GM10248 (cell line): ENCODE measurements around the gene CNTN6.

Source experiments
- CTCF ChIA-PET: fragments of 300-600 bp; sonication (Branson Sonifier 250); formaldehyde crosslinking; extraction: SDS; loops from one replicate; lab custom pipeline; 2021; ENCODE audit warnings: antibody characterized with exemption; lab: Yijun Ruan, JAX
- POLR2A ChIA-PET: fragments of 350-650 bp; sonication (Branson Sonifier 250); formaldehyde crosslinking; extraction: SDS; loops from one replicate; lab custom pipeline; 2020; ENCODE audit warnings: antibody characterized with exemption; lab: Yijun Ruan, JAX
- DNase-seq: peaks from one replicate; pipeline ENCODE4 v3.0.0; 2012; ENCODE audit errors: extremely low spot score
- CTCF ChIP-seq: IDR thresholded peaks from 2 replicates; pipeline ENCODE4 v1.5.1; 2012; ENCODE audit warnings: mild to moderate bottlenecking, low read depth; ENCODE audit errors: extremely low read depth, missing control alignments, control extremely low read depth

The CNTN6 gene

DNA sequence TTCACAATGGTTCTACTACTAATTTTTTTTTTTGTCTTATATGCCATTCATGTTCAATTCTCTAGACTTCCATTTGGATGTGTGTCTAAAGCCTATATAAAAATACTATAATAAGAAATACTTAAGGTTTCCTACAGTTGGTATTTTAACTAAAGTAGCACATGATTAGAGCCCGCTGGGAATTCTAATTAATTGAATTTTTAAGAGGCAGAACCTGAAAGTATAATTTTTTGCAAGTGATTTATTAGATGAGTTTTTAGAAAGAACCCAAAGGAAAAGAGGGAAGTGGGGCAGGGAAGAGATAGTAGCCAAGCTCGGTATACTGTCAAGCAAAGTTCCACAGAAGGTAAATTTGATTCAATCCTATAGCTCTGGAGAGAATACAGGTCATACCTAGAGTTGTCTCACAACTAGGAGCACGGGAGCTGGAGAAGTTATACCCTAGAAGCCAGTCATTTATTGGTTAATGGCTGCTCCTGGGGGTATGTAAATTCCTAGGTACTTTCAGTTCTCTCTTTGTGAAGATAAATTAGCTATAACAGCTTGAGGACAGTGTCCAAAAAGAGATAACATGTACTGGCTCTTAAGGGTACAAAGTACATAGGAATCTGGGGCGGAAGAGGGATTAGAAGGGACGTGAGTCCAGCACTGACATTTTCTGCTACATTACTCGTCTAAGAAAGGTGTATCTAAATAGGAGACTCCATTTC is 225.6 kb downstream of the CNTN6 start:
- DNase-seq = no peak
- ChIA-PET POLR2A (no interaction called here), CTCF (interaction anchor here (0.9 to 1.3 kb wide), 3 partner anchors 13 to 25 kb away, joined by 3 read pairs; no protein-coding TSS in a partner anchor)
- TF ChIP-seq CTCF = no peak

GRCh38 chr3:1326546-1326945 is 233.7 kb downstream of the CNTN6 start:
- no peak for DNase-seq
- POLR2A ChIA-PET = no interaction called here
- TF ChIP-seq CTCF = no peak
- CTCF ChIA-PET = interaction anchor here (1.1 kb wide), 1 partner anchor 36 kb away, joined by 3 read pairs; no protein-coding TSS in a partner anchor

DNA sequence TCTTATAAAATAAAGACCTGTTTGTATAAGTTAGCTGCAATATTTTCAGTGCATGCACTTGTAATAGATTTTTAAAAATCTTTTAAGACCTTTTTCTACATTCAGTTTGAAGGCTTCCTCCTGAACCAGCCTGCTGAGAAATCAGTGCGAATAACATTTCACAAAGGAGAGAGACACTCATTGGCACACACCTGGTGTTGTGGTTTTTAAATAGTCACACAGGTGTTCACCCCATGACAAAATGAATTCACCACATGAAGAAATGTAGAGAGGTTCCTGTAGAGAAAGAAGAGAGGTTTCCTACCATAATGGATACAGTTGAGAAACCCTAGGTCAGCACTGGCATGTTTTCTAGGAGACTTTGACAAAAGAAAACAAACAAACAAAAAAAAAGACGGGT is 237.3 kb downstream of the CNTN6 start:
- CTCF ChIA-PET = no interaction called here
- POLR2A ChIA-PET = no interaction called here
- TF ChIP-seq CTCF = no peak
- no peak for DNase-seq

DNA sequence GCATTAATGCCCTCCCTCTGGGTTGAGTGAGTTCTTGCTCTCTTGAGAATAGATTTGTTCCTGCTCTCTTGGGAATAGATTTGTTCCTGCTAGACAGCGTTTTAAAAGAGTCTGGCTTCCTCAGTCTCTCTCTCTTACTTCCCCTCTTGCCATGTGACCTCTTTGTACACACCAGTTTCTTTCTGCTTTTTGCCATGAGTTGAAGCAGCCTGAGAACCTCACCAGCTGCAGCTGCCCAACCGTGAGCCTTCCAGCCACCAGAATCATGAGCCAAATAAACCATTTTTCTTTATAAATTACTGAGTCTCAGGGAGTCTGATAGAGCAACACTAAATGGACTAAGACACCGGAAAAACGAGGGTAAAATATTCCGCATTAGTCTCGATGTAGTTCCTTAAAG is 253.6 kb downstream of the CNTN6 start:
- ChIA-PET POLR2A (no interaction called here), CTCF (interaction anchor here (1.3 kb wide), 1 partner anchor 12 kb away, joined by 5 read pairs; no protein-coding TSS in a partner anchor)
- TF ChIP-seq CTCF = no peak
- DNase-seq = no peak

GRCh38 chr3:1348547-1348946 is 255.7 kb downstream of the CNTN6 start:
- DNase-seq = no peak
- no peak for TF ChIP-seq CTCF

DNA sequence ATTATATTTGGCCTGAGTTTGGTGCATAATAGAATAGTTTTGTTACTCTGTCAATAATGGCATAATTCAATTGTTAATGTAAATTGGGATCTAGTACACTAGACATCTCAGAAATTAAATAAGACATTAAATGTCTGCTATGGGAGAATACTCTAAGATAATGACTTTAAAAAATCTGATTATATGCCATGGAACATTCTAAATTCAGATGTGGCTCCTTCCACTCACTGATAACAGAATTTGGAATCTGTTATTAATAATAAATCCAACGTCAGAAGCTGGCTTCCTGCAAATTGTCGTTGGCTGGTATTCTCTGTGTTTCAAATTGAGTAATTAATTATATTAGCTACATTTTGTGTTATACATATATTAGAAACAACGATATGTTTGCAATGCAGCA is 258.1 kb downstream of the CNTN6 start:
- DNase-seq = no peak
- TF ChIP-seq CTCF = no peak
- ChIA-PET POLR2A (no interaction called here), CTCF (no interaction called here)

More at GRCh38 chr3:1348547-1348946, 255.7 kb downstream of the CNTN6 start:
- ChIA-PET POLR2A (no interaction called here), CTCF (no interaction called here)
